ENCODE data around the gene CDCA7.
A peak's percentile ranks its signal among the peaks of the same experiment; 100 is the strongest.

Gene CDCA7

GRCh38 chr2:173357346-173357745 lies 2.7 kb downstream of the CDCA7 start:
- H3K79me2 ChIP-seq (ENCODE audit: insufficient read depth, low read length): peaks cover 86% of the 10 kb centered on the region

DNA sequence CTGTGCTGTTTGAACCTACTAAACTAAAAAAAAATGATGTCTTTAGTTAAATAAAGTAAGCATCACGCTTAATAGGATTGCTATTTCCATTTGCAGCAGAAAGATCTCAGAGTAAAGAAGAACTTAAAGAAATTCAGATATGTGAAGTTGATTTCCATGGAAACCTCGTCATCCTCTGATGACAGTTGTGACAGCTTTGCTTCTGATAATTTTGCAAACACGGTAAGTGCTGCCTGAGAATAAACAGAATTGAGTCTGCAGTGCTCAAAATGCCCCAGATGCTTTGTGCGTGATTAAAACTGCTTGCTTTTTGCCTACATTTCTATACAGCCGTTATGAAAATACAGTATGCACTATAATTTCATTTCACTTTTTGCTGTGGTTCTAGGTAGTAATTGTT lies 3.9 kb downstream of the CDCA7 start:
- no peak overlapping the region for H2AFZ ChIP-seq (ENCODE audit: low read length)
- H3K4me2 ChIP-seq (ENCODE audit: low read depth, low read length, poor library complexity, severe bottlenecking): peak overlapping the region; percentile 99
- peaks cover 28% of the 10 kb centered on the region; the same call in 1 of the 2 replicates for H3K36me3 ChIP-seq (ENCODE audit: insufficient read depth, low read length)
- H3K9ac ChIP-seq (ENCODE audit: low read depth, low read length, poor library complexity, severe bottlenecking): peak overlapping the region; percentile 97
- H3K4me1 ChIP-seq (ENCODE audit: insufficient read depth, low read length, poor library complexity, severe bottlenecking): peaks cover 71% of the 10 kb centered on the region
- no peaks in the 10 kb centered on the region for H3K9me2 ChIP-seq (replicated peaks; ENCODE audit: low read depth, low read length)
- H4K20me1 ChIP-seq (ENCODE audit: insufficient read depth, low read length, poor library complexity, severe bottlenecking): peaks cover 59% of the 10 kb centered on the region
- peak overlapping the region; percentile 84 for H3K4me3 ChIP-seq (ENCODE audit: low read length, poor library complexity, severe bottlenecking)
- peaks cover 5% of the 10 kb centered on the region for H3K27me3 ChIP-seq (ENCODE audit: insufficient read depth, low read length, poor library complexity, severe bottlenecking)
- no peaks in the 10 kb centered on the region for H3K9me3 ChIP-seq (ENCODE audit: insufficient read depth, low read depth, low read length)
- TF ChIP-seq EZH2phosphoT487 (IDR thresholded peaks at IDR 0.05; ENCODE audit: borderline replicate concordance): no peak
- TF ChIP-seq, protein P1, sequence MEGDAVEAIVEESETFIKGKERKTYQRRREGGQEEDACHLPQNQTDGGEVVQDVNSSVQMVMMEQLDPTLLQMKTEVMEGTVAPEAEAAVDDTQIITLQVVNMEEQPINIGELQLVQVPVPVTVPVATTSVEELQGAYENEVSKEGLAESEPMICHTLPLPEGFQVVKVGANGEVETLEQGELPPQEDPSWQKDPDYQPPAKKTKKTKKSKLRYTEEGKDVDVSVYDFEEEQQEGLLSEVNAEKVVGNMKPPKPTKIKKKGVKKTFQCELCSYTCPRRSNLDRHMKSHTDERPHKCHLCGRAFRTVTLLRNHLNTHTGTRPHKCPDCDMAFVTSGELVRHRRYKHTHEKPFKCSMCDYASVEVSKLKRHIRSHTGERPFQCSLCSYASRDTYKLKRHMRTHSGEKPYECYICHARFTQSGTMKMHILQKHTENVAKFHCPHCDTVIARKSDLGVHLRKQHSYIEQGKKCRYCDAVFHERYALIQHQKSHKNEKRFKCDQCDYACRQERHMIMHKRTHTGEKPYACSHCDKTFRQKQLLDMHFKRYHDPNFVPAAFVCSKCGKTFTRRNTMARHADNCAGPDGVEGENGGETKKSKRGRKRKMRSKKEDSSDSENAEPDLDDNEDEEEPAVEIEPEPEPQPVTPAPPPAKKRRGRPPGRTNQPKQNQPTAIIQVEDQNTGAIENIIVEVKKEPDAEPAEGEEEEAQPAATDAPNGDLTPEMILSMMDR (conservative IDR thresholded peaks at IDR 0.05; ENCODE audit: low read length): no peak
- peaks cover 86% of the 10 kb centered on the region for H3K79me2 ChIP-seq (ENCODE audit: insufficient read depth, low read length)
- peaks cover 29% of the 10 kb centered on the region for H3F3A ChIP-seq (ENCODE audit: low read depth)

More at GRCh38 chr2:173357346-173357745, 2.7 kb downstream of the CDCA7 start:
- H2AFZ ChIP-seq (ENCODE audit: low read length): no peak overlapping the region
- no peak for TF ChIP-seq EZH2phosphoT487 (IDR thresholded peaks at IDR 0.05; ENCODE audit: borderline replicate concordance)
- TF ChIP-seq, protein P1 (conservative IDR thresholded peaks at IDR 0.05; ENCODE audit: low read length): no peak
- peaks cover 5% of the 10 kb centered on the region for H3K27me3 ChIP-seq (ENCODE audit: insufficient read depth, low read length, poor library complexity, severe bottlenecking)
- H3K9me2 ChIP-seq (replicated peaks; ENCODE audit: low read depth, low read length): no peaks in the 10 kb centered on the region
- H3K4me3 ChIP-seq (ENCODE audit: low read length, poor library complexity, severe bottlenecking): peak overlapping the region; percentile 84
- H3K36me3 ChIP-seq (ENCODE audit: insufficient read depth, low read length): peaks cover 18% of the 10 kb centered on the region; the same call in 1 of the 2 replicates
- peaks cover 73% of the 10 kb centered on the region for H3K4me1 ChIP-seq (ENCODE audit: insufficient read depth, low read length, poor library complexity, severe bottlenecking)
- H4K20me1 ChIP-seq (ENCODE audit: insufficient read depth, low read length, poor library complexity, severe bottlenecking): peaks cover 48% of the 10 kb centered on the region
- H3K9me3 ChIP-seq (ENCODE audit: insufficient read depth, low read depth, low read length): no peaks in the 10 kb centered on the region
- H3K4me2 ChIP-seq (ENCODE audit: low read depth, low read length, poor library complexity, severe bottlenecking): peak overlapping the region; percentile 99
- peak overlapping the region; percentile 97 for H3K9ac ChIP-seq (ENCODE audit: low read depth, low read length, poor library complexity, severe bottlenecking)
- peaks cover 29% of the 10 kb centered on the region for H3F3A ChIP-seq (ENCODE audit: low read depth)

DNA sequence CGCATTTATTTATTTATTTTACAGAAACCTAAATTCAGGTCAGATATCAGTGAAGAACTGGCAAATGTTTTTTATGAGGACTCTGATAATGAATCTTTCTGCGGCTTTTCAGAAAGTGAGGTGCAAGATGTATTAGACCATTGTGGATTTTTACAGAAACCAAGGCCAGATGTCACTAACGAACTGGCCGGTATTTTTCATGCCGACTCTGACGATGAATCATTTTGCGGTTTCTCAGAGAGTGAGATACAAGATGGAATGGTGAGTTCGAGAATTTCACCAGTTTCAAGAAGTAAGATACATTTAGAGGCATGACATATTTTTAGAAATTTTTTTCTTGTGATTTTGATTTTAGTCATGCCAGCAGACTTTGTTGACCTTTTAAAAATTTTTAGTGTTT lies 4.6 kb downstream of the CDCA7 start:
- Histone ChIP-seq H3K9ac (ENCODE audit: low read depth, low read length, poor library complexity, severe bottlenecking) (peak overlapping the region; percentile 72), H3K9me2 (replicated peaks; ENCODE audit: low read depth, low read length) (no peaks in the 10 kb centered on the region), H3K4me1 (ENCODE audit: insufficient read depth, low read length, poor library complexity, severe bottlenecking) (peaks cover 72% of the 10 kb centered on the region), H4K20me1 (ENCODE audit: insufficient read depth, low read length, poor library complexity, severe bottlenecking) (peaks cover 65% of the 10 kb centered on the region), H3K9me3 (ENCODE audit: insufficient read depth, low read depth, low read length) (no peaks in the 10 kb centered on the region), H3K4me2 (ENCODE audit: low read depth, low read length, poor library complexity, severe bottlenecking) (peak overlapping the region; percentile 99), H3K4me3 (ENCODE audit: low read length, poor library complexity, severe bottlenecking) (peak overlapping the region; percentile 84), H3K27me3 (ENCODE audit: insufficient read depth, low read length, poor library complexity, severe bottlenecking) (peaks cover 5% of the 10 kb centered on the region), H2AFZ (ENCODE audit: low read length) (no peak overlapping the region), H3K36me3 (ENCODE audit: insufficient read depth, low read length) (peaks cover 34% of the 10 kb centered on the region; the same call in 1 of the 2 replicates), H3F3A (ENCODE audit: low read depth) (peaks cover 29% of the 10 kb centered on the region), H3K79me2 (ENCODE audit: insufficient read depth, low read length) (peaks cover 86% of the 10 kb centered on the region)
- TF ChIP-seq EZH2phosphoT487 (IDR thresholded peaks at IDR 0.05; ENCODE audit: borderline replicate concordance): peak; percentile 66; the same call in 1 of the 2 replicates
- TF ChIP-seq, protein P1 (conservative IDR thresholded peaks at IDR 0.05; ENCODE audit: low read length): no peak

Data from Loucy (cell line).